NCI-H345 (cell line): ENCODE measurements around the gene PLCB2.
A peak's percentile ranks its signal among the peaks of the same experiment; 100 is the strongest.

Source experiments
- DNase-seq: peaks from one replicate; lab custom pipeline; 2025; lab: John Stamatoyannopoulos, UW

PLCB2 gene, protein sequence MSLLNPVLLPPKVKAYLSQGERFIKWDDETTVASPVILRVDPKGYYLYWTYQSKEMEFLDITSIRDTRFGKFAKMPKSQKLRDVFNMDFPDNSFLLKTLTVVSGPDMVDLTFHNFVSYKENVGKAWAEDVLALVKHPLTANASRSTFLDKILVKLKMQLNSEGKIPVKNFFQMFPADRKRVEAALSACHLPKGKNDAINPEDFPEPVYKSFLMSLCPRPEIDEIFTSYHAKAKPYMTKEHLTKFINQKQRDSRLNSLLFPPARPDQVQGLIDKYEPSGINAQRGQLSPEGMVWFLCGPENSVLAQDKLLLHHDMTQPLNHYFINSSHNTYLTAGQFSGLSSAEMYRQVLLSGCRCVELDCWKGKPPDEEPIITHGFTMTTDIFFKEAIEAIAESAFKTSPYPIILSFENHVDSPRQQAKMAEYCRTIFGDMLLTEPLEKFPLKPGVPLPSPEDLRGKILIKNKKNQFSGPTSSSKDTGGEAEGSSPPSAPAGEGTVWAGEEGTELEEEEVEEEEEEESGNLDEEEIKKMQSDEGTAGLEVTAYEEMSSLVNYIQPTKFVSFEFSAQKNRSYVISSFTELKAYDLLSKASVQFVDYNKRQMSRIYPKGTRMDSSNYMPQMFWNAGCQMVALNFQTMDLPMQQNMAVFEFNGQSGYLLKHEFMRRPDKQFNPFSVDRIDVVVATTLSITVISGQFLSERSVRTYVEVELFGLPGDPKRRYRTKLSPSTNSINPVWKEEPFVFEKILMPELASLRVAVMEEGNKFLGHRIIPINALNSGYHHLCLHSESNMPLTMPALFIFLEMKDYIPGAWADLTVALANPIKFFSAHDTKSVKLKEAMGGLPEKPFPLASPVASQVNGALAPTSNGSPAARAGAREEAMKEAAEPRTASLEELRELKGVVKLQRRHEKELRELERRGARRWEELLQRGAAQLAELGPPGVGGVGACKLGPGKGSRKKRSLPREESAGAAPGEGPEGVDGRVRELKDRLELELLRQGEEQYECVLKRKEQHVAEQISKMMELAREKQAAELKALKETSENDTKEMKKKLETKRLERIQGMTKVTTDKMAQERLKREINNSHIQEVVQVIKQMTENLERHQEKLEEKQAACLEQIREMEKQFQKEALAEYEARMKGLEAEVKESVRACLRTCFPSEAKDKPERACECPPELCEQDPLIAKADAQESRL

GRCh38 chr15:40307421-40308211, at the start of gene PLCB2:
PLCB2 (minus strand) TSS chr15:40307935; CDS start chr15:40307672, 263 bp downstream.
- no peak for DNase-seq

- no peak for DNase-seq
Observed at GRCh38 chr15:40357246-40357645, 49.5 kb upstream of the PLCB2 start.

DNA sequence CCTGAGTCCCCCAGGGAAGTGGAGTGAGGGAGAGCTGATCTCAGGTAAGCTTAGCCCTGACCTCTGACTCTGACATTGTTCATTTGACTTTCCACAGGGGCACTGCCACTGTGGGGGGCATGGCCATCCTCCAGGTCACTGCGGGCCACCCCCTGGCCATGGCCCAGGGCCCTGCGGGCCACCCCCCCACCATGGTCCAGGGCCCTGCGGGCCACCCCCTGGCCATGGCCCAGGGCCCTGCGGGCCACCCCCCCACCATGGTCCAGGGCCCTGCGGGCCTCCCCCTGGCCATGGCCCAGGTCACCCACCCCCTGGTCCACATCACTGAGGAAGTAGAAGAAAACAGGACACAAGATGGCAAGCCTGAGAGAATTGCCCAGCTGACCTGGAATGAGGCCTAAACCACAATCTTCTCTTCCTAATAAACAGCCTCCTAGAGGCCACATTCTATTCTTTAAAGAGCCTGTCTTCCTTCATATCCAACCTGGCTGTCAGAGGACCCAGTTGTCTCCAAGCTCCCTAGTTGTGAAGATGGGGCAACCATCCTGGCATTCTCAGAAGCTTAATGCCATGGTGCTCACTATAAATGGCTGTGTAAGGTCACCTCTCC, 48.3 kb upstream of the PLCB2 start:
- no peak for DNase-seq

GRCh38 chr15:40354408-40355171, 46.9 kb upstream of the PLCB2 start:
- DNase-seq: no peak

DNA sequence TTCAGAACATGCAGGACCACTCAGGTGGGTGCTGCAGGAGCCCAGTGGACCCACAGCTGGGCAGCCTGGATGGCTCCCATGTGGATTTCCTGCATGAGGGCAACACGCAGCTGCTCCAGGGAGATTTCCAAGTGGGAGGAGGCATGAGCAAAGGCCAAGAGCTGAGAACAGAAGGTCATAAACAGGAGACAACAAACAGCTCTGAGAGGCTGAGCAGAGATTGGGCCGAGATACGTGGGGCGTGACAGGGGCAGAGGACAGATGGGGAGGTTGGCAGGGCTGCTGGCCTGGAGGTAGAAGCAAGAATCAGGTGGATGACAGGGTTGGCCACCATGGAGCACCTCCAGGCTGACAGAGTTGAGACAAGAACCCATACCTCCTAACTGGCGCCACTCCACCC, 46.0 kb upstream of the PLCB2 start:
- DNase-seq: no peak

GRCh38 chr15:40352281-40352901, 44.7 kb upstream of the PLCB2 start:
- DNase-seq: no peak

GRCh38 chr15:40349163-40349562, 41.4 kb upstream of the PLCB2 start:
- DNase-seq: no peak

GRCh38 chr15:40348474-40348870, 40.7 kb upstream of the PLCB2 start:
- no peak for DNase-seq

- no peak for DNase-seq
Observed at GRCh38 chr15:40347559-40348473, 40.1 kb upstream of the PLCB2 start.

DNA sequence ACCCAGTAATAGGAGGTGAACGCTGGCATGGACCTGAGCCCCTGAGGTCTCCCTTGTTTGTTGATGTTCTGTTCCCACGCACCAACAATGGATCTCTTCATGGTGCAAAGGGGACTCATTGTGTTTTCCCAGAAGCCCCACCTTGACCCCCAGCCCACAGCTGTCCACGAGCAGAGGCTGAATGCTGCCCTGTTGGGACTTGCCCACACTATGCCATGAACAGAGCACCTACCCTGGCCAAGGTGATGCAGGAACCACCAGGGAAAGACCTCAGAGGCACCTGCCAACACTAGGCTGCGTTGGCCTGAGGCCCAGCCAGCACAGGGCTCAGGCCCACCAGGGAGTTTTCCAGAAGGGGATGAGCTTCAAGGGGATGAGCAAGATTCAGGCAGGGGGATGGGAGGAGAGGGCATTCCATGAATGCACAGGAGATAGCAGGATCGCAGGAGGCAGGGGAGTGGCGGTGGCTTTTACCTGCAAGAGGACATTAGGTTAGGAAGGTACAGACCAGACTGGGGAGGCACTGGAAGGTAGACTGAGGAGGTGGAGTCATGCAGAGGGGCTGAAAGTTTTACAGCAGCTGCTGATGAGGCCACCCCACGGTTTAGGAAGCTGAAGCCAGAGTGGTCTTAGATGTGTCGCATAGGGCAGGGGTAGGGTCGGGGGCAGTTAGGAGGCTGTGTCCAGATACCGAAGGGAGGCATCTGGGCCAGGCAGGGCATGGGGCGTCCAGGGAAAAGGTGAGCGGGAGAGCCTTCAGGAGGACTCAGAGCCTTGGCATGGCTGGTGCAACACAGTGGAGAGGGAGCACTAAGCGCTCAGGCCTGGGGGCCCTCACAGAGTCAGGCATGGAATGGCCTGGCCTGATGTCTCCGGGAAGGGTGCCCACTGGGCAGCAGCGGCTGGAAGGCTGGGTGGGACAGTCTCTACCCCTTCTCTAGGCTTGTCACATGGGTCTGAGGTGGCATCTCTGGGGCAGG, 39.1 kb upstream of the PLCB2 start:
- no peak for DNase-seq

DNA sequence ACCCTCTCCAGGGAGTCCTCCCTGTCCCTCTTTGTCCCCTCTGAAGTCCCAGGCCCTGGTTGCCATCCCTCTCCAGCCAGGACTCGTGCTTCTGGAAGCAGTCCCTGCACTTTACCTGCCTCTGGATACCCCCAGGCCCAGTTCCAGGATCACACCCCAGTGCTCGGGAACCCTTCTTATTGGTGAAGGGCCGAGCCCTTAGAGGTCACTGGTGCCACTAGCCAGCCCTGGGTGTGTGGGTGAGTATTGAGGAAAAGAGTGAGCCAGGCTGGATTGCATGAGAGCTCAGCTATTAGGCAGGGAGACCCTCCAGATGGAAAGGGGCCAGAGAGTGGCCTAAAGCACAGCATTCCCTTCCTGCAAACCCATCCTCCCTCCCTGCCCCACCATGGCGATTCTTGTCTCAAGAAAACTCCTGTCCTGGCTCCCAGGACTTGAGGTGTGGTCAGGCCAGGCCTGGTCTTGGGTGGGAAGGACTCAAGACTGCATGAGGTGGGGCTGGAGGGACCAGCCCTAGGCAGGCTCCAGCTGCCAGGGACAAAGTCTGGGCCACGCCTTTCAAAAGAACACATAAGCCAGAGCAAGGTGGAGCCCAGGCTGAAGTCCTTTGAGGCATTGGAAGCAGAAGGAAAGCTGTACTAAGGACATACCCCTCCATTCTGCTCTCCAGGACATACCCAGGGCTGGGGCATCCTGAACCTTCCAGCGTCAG, 38.3 kb upstream of the PLCB2 start:
- no peak for DNase-seq

GRCh38 chr15:40345225-40345866, 37.6 kb upstream of the PLCB2 start:
- DNase-seq: no peak

DNA sequence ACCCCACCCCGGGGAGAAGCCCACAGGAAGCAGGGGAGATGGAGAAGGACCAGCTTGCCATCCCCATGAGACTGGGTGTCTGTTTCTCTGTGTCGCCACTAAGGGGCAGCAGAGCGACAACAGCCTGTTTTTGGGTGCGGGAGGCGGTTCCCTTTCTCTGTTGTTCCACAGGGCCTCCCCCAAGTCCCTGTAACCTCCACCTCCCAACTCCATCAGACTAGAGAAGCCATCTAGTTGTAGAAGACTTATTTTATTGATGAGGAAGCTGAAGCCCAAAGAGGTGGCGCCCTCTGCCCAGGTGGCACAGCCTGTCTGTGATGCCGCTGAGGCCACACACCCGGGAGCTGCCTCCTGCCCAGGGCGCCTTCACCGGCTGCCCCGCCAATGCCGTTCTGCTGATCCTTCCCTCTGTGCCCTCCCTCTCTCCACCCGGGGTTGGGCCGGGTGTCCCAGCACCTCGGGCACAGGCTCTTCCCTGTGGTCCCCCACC, 36.9 kb upstream of the PLCB2 start:
- peak; percentile 39 for DNase-seq

DNA sequence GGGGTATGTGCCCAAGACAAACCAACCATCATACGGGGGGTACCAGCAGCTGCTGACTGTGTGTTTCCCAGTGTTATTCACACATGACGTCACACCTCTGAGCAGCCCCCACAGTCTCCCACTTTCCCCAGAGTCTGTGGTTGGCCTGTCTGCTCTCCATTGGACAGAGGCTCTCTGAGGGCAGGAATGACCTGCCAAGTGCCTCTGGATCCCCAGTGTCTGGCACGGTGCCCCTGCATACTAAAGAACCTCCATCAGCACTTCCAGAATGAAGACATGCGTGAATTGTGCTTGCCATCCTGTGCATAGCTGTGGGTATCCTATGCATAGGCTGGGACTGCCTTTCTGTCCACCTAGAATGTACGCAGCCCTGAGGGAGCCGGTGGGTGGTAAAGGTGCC, 36.5 kb upstream of the PLCB2 start:
- no peak for DNase-seq

DNA sequence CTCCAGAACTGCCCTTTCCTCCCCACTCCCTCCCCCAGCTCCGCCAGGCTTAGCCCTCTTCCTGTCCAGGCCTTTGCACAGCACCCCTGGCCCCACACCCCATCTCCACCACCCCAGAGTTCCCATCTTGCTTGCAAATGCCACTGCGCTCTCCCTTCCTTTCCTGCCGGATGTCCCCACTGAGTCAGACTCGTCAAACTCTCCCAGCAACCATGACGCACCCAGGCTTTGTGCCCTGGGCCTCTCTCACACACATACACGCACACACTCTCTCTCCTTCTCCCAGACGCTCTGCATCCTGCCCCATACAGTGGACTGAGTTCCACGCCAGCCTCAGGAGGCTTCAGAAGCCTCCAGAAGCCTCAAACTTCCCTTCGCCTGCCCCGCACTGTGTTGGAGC, 35.8 kb upstream of the PLCB2 start:
- no peak for DNase-seq
